ENCODE measurements around the gene ITGA6.

ITGA6 gene

DNA sequence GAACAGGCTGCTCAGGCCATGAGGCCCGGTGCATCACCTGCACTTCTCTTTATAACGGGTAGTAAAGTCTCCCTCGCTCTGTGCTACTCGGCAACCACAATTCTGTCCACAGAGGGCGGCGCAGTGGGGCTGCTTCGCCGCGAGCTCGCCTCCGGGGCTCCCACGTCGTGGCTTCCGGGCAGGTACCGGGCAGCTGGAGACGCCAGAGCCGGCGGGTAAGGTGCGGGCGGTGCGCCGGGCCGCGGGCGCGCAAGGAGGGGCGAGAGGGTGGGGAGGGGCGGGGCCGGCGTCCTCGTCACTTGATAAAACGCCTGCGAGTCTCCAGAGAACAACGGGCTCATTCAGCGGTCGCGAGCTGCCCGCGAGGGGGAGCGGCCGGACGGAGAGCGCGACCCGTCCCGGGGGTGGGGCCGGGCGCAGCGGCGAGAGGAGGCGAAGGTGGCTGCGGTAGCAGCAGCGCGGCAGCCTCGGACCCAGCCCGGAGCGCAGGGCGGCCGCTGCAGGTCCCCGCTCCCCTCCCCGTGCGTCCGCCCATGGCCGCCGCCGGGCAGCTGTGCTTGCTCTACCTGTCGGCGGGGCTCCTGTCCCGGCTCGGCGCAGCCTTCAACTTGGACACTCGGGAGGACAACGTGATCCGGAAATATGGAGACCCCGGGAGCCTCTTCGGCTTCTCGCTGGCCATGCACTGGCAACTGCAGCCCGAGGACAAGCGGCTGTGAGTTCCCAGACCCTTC lies at the start of gene ITGA6:
Gene ITGA6 (plus strand): TSS at position 331 of the 734 bp plus-strand sequence.
- DNase-seq: peak; percentile 91

GRCh38 chr2:172380436-172381274 lies 46.7 kb upstream of the ITGA6 start:
- DNase-seq: no peak

DNA sequence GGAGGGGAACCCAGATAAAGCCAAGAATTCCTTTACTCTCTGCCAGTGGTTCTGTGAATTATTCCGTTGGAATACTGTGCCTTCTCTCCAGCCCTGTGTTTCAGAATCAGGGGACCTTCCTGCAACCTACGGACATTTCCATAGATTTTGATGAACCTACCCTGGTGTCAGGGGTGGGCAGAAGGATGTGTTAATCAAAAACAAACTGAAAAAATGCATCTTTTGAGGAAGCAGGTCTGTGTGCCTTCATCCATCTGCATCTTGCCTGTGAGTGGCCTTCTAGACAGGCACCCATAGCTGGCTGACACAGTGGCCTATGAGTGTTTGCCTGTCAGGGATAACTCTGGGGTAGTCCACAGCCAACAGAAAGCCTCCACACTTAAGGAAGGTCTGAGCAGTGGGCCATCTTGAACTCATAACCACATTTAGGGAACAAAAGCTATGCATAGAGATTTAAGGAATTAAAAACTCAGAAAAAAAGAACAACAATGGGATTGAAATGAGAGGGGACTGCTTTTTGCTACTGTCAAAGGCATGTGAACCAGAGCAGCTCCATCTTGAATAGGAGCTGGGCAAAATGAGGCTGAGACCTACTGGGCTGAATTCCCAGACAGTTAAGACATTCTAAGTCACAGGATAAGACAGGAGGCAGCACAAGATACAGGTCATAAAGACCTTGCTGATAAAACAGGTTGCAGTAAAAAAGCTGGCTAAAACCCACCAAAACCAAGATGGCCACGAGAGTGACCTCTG lies 45.9 kb upstream of the ITGA6 start:
- DNase-seq: no peak

DNA sequence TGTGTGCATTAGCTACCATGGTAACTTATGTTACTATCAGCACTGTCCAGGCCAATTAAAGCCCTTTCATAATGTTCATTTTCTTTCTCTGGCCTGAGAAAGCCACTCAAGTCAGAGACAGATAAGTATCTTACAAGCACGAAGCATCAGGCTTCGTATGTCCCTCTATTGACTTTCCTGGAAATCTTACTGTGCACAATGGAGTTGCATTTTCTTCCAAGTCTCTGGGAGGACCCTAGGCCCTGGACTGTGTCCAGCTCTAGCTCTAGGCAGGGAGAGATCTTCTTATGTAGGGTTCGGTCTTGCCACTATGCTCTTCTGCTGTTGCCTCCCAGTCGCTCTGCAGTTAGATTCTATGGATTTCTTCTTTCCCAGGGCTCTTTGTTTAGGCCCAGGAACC lies 40.0 kb upstream of the ITGA6 start:
- no peak for DNase-seq

- no peak for DNase-seq
These were observed 37.6 kb upstream of the ITGA6 start for GRCh38 chr2:172389685-172390339.

GRCh38 chr2:172394002-172394401 lies 33.4 kb upstream of the ITGA6 start:
- DNase-seq: no peak

GRCh38 chr2:172395503-172395902 lies 31.9 kb upstream of the ITGA6 start:
- no peak for DNase-seq

DNA sequence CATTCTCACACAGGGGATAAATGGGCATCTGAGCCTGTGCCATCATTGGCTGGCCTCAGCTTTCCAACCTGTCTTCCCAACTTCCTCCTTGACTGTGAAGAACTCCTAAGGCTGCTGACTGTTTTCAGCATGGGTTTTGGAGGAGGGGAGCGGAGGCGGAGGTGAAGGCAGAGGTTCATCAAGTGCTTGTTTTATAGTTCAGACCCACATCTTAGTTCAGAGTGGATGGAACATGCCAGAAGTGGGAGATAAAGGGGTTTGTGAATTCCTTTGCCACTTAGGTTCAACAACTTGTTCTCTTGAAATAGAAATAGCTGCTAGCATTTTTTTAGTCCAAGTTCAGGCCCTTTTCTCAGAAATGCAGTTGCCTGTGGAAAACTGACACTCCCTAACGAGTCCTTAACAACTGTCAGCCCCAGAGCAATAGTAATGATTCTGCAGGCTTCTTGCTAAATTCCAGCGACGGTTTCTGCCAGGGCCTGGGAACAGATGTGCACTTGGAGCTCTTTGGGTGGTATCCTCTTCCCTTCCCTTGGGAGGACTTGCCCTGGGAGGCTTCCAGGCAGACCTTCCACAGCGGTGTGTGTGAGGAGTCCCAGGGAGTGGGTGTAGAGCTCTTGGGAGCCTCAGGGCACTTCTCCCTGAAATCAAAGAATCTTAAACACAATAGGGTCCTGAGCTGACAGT lies 30.1 kb upstream of the ITGA6 start:
- no peak for DNase-seq

GRCh38 chr2:172398440-172398839 lies 28.9 kb upstream of the ITGA6 start:
- DNase-seq: no peak

GRCh38 chr2:172399765-172400164 lies 27.6 kb upstream of the ITGA6 start:
- DNase-seq: no peak

- DNase-seq: no peak
These were observed 25.2 kb upstream of the ITGA6 start for GRCh38 chr2:172402198-172402597.

- DNase-seq: no peak
These were observed 24.0 kb upstream of the ITGA6 start for GRCh38 chr2:172403402-172403801.

GRCh38 chr2:172403881-172404468 lies 23.4 kb upstream of the ITGA6 start:
- no peak for DNase-seq

GRCh38 chr2:172404824-172405223 lies 22.6 kb upstream of the ITGA6 start:
- no peak for DNase-seq

GRCh38 chr2:172405673-172406072 lies 21.7 kb upstream of the ITGA6 start:
- DNase-seq: no peak

- DNase-seq: no peak
These were observed 19.1 kb upstream of the ITGA6 start for GRCh38 chr2:172408143-172408766.

- no peak for DNase-seq
These were observed 18.3 kb upstream of the ITGA6 start for GRCh38 chr2:172409042-172409441.

GRCh38 chr2:172412984-172413492 lies 14.3 kb upstream of the ITGA6 start:
- no peak for DNase-seq

DNA sequence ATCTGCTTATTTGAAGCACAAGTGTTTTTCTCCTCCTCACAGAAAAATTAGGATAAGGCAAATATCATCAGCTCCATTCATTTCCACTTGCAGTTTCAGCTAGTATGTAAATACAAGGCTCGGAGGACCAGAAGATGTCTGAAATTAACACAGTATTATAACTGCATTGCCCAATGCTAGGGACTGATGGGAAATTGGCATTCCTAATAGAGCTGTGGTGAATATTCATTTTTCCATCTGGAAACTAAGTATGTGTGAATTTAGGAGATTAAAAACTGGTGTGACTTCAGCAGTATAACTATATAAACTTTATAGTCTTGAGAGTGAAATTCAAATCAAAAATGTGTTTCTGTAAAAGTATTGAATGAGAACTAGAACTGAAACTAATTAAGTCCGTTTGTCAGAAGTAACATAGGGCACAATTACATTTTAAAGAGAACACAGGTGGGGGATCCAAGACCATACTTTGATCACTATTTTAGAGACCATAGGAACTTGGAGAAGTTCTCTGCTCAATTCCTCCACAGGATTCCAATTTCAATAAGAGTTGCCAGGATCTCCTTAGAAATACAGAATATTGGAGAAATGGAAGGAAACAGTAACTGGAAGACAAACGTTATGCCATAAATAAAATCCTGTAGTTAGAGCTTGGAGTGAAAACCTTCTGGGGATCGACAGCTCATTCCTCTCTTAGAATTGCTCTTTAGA lies 12.1 kb upstream of the ITGA6 start:
- no peak for DNase-seq

DNA sequence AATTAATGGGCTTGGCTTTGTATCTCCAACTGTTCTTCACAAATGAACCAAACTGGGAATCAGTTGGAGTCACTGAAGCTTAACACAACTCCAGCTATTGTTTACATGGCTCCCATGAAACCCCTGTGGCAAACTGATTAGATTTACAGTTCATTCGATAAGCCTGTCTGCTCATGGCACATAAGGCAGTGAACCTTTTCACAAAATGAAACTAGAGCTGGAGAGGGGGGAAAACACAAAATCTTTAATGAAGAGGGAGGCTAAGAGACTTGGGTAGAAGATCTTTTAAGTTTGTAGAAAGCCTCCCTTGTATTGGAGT lies 11.6 kb upstream of the ITGA6 start:
- DNase-seq: no peak

All from NK-92 treated with Interleukin-12 subunit alpha and Interleukin-12 subunit beta, amount 100 ng/mL, for 24 hours (cell line).